Measurements from ENCODE around the gene ST6GALNAC3.
"Not testable (repeated sequence)": the region's sequence is repeated elsewhere in the genome, so short reads cannot be mapped to it uniquely, and the experiment has no call there.

ST6GALNAC3 gene

DNA sequence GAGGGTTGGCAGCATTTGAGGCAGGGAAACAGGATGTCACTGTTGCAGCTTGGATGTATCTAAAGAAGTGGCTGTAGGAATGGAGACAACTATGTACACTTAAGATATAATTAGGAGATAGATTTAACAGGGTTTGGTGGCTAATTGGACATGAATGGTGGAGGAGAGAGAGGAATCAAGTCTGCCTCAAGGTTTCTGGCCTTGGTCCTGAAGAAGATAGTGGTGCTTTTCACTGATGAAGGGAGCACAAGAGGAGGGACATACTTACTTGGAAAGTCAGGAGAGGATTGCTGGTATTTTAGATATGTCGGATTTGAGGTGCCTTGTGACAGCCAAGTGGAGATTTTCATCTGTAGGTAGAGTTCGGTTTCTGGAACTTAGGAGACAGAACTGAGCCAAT lies 123.9 kb downstream of the ST6GALNAC3 start:
- no peak for DNase-seq (ENCODE audit: low spot score)

DNA sequence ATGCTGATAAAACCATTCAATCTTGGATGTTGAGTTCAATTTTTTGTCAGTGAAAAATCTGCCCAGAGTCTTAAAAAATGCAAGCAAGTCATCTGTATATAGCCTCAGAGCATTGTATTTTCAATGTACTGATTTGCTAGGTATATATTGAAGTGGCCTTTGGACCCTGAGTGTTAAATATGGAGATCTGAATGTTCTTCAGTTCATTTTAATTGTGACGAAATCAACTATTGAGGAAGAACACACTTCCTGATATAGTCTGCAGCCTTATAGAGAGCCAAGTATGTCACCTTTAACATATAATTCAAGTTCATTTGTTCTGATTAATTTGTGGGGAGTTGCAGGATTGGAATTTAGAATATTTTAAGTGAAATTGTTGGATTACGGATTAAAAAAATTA lies 128.1 kb downstream of the ST6GALNAC3 start:
- no peak for DNase-seq (ENCODE audit: low spot score)

DNA sequence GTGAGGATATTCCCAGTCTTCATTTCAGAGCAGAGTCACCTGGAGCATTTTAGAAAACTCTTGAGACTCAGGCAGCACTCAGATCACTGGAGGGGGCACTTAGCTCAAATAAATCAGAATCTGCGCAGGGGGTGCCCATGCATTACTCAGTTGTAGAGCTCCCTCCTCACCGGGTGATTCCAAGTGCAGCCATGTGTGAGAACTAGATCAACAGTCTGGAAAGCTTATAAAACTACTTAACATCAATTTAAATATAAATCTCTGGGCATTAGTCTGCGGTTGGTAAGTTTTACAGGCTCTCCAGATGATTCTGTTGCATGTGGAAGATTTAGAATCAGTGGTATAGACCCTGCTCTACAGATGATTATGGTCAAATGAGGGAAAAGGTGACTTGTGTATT lies 128.6 kb downstream of the ST6GALNAC3 start:
- no peak for DNase-seq (ENCODE audit: low spot score)

DNA sequence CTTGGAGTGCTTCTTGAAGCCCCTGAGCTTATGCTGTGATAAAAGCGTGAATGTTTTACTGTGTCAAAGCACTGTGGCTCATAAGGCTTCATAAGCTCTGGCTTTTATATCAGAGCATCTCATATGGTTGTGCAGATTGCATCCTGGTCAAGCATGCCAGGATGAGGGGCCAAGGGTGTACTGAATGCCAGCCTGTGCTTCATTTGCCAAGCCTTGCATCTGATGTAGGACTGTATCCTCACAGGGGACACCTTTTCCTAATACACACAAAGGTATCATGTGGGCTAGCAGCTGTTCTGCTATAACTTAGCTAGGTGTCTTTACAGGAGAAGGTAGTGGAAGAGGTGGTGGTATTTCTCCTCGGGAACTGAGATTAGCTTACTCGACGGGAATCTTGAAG lies 134.7 kb downstream of the ST6GALNAC3 start:
- no peak for DNase-seq (ENCODE audit: low spot score)

DNA sequence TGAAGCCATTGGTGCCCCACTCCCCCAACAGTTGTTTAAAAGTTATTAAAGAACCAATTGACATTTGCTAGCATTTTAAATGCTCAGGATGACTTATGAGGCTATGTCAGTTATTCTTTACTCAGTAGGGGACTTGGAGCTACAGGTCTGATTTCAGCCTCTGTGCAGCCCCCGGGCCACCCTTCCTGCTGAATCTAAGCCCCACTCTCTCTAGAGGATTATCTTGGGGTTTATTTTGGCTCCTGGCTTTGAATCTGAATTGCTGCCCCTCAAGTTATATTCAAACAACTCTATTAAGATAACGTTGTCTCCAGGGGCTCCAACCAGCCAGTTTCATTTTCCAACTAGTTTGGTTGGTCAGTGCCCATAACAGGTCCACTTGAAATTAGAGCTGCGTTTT lies 135.1 kb downstream of the ST6GALNAC3 start:
- no peak for DNase-seq (ENCODE audit: low spot score)

DNA sequence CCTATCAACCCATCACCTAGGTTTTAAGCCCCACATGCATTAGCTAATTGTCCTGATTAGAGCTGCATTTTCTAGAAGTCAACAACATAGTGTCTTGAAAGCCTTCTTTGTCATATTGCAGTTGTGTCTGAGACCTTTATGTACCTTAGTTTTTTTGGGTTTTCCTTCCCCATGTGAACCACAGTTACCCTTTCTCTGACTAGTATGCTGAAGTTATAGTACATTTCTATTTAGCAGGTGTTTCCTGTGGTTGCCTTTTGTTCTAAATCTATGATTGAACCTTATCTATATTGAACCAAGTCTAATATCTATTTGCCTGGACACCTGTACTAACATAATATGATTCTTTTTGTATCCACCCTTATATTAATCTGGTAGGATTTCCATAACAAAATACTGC lies 135.6 kb downstream of the ST6GALNAC3 start:
- DNase-seq (ENCODE audit: low spot score): no peak

DNA sequence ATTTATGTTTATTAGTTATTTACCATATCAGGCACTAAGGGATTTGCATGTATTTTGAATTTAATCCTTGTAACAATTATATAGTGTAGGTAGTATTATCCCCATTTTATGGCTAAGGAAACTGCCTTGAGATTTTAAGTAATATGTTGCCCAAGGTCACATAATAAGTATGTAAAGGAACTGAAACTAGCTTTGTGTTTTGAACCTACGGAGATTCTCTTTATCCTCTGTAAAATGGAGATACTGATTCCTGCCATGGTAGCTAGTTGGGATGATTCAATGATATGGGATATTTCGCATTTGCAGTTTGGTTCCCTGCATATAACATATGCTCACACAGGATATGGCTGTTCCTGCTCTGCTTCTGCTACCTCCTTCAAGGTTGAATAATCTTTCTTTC lies 144.3 kb downstream of the ST6GALNAC3 start:
- DNase-seq (ENCODE audit: low spot score): no peak

DNA sequence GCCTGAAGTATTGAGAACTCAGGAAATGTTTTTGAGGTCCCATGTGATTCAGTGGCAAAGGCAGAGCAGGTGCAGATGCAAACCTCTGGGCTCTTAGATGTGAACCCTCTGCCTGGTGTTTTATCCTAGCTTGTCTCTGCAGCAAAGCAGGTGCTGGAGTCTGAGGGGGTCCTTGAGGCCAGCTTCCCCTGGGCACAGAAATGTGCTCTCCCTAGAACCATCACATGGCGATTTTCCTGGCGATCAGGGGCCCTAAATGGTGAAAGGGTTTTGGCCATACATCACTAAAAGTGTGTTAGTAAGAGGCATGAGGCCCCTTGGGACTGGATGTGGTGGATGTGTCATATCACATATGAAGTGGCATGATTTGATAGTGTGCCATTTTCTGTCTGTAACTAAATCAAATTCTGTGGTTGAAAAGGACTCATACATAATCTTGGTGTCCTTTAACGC lies 144.8 kb downstream of the ST6GALNAC3 start:
- DNase-seq (ENCODE audit: low spot score): no peak

DNA sequence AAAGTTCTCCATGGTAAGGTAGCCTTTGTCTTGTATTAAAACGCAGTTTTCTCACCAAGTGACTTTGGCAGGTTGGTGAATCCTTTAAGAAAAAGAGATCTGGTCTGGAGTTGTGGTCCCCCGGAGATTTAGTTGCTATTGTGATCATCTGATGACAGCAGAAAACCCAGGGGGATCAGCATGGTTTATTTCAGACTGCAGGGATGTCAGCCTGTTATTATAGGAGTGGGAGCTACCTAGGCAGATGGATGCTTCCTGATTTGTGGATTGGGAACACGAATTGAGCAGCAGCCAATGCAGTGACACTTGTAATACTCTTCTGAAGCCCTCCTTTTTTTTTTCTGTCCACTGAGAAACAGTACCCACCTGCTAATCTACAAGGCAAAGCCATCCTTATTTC lies 150.2 kb downstream of the ST6GALNAC3 start:
- no peak for DNase-seq (ENCODE audit: low spot score)

DNA sequence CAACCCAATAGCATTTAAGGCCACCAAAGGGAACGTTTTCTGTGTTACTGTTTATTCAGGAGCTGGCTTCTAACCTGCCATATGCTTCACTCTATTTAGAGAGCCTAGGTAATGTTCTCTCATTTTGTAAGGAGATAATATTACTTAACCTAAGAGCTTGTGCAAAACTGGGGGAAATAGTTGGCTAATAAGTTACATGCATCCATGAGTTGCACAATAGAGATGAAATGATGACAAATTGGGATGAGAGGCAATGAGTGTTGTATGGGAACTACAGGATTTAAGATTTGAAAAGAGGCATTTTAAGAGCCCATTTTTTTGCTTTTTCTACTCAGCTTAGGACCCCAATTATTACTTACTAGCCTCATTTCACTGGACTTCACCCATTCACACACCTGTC lies 151.0 kb downstream of the ST6GALNAC3 start:
- DNase-seq (ENCODE audit: low spot score): no peak

DNA sequence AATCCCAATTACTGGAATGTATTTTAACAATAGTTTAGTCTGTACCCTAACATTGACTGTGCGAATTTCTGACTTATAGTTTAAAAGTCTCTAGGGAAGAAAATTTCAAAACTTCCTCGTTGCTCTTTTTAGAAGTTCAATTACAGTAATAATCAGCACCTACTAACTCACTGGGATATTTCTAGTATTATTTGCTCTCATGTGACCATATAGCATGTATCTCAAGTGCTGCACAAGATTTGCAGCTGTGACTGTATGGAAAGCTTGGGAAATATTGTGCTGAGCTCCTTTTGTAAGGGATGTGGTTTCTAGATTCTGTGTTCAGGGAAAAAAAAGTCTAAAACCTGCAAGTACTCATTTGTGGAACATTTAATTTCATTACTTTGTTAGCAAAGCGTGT lies 153.1 kb downstream of the ST6GALNAC3 start:
- no peak for DNase-seq (ENCODE audit: low spot score)

DNA sequence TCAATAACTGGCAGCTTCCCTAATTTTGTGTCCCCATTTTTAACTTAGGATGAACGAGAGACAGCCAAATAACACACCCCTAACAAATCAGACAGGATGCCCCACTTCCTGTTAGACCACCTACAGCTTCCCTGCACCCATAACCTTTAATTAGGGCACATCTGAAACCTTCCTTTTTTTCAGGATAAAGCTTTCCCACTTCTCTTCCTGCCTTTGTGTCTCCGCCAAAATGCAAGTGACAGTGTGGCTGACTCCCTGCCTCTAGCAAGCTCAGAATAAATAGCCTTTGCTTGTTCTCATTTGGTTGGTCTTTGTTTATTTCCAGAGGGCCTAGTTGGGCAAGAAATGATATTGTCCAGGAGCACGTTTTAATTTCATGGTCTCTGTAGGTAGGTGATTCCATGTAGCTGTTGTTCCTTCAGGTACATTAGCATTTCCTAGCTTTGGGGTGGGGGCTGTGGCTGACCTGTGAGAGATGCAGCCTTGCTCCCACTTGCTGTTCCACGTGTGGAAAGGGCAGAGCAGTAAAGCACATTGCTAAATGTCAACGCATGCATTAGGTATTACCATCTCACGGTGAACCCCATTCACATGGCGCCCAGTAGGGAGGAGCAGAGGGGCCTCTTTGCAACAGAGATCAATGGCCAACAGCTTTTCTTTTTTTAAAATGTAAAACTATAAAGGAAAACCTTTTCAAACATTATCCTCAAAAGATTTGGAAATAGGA lies 154.9 kb downstream of the ST6GALNAC3 start:
- no peak for DNase-seq (ENCODE audit: low spot score)

DNA sequence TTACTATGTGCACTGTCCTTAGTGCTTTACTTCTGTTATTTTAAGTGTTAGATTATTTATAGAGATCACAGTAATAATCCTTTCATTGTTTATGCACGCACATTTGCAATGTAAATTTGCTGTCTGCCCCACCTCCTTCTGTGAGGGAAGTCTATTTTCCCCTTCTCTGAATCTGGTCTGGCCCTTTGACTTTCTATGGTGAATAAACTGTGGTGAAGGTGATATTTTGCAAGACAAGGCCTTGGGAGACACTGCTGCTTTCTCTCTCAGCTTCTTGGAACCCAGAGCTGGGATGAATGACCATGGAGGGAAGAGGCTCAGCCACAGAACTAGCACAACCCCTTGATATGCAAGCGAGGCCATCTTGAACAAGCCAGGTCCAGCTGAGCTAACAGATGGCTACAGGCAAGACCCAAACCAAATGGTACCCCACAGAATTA lies 156.3 kb downstream of the ST6GALNAC3 start:
- no peak for DNase-seq (ENCODE audit: low spot score)

DNA sequence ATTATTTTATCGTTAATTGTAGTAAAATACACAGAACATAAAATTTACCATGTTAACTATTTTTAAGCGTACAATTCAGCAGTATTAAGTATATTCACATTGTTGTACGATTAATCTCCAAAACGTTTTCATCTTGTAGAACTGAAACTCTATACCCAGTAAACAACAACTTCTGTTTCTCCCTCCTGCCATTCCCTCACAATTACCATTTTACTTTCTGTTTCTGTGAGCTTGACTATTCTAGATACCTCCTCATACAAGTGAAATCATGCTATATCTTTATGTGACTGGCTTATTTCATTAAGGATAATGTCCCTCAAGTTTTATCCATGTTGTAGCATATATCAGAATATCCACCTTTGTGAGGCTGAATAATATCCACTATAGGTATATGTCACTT lies 156.8 kb downstream of the ST6GALNAC3 start:
- DNase-seq (ENCODE audit: low spot score): no peak

DNA sequence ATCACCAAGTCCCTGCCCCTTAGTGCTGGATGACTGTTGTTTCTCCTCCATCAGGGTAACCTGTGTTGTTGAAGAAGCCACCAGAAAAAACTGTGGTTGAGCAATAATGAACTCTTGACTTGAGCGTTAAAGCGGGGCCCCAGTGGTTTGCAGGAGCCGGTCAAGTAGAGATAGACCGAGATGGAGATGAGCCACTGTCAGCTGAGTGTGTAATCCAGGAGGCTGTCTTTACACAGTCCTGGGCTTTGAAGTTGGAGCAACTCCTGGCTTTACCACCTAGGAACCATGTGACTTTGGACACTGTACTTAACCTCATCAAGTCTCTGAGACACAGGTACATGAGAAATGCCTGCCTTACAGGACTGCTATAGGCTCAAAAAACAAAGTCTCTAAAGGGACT lies 158.1 kb downstream of the ST6GALNAC3 start:
- DNase-seq (ENCODE audit: low spot score): no peak

DNA sequence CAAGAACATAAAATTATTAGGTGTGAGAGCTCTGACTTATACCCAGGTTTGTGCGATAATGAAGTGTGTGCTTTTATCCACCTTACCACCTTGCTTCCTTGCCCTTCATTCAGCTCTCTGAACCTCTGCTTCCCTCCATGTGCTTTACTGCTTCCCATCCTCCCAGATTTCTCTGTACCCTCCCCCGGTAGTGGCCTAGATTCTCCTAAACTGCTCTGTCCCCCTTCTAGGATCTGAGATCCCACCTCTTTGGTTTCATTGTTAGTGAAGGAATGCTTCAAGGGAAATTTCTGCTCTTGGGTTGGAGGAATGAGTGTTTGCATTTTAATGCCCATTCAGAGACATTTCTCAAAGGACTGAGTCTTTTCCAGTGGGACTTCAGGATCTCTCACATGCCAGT lies 159.5 kb downstream of the ST6GALNAC3 start:
- no peak for DNase-seq (ENCODE audit: low spot score)

DNA sequence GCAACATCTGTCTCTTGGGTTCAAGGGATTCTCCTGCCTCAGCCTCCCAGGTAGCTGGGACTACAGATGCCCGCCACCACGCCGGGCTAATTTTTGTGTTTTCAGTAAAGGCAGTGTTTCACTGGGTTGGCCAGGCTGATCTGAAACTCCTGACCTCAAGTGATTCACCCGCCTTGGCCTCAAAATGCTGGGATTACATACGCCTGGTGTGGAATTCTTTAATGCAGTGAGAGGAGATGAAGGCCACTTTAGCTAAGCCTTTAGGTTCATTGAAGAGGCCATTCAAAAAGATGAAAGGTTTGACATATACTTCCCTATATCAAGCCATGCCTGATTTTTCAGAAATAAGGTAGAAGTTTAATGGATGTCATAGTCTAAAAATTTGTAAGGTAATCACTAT lies 162.7 kb downstream of the ST6GALNAC3 start:
- no peak for DNase-seq (ENCODE audit: low spot score)

DNA sequence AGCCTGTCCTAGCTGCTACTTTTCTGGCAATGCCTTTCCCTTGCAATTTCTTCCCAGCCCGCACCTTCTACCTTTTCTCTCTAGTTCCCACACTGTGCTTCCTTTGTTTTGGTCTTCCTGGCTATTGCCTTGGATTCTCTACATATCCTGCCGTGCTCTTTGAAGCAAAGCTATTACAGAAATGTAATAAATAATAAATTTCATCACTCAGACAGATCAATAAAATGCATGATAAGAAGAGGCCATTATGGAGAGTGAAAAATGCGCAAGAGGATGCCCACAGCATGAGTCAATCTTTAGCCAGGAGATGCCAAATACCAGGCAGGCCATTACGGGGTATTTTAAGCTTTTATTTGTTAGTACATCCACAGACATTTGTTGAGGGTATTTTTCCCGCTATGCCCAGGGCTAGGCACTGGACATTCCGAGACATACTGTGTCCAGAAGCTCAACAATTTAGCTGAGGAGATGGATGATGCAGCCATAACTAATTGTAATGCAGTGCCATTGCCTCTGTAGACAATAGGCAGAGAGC lies 163.6 kb downstream of the ST6GALNAC3 start:
- no peak for DNase-seq (ENCODE audit: low spot score)

DNA sequence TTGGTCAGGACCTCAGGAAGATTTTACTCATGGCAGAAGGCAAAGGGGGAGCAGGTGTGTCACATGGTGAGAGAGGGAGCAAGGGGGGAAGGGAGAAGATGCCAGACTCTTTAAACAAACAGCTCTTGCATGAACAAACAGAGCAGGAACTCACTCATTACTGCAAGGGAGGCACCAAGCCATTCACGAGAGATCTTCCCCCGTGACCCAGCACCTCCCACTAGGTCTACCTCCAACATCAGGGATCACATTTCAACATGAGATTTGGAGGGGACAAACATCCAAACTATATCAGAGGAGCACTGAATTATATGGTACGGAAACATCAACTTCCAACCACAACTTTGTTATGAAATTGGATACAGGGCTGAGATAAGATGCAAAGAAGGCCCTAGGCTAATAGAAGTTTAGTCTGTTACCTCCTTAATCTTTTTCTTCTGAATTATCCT lies 164.9 kb downstream of the ST6GALNAC3 start:
- DNase-seq (ENCODE audit: low spot score): no peak

DNA sequence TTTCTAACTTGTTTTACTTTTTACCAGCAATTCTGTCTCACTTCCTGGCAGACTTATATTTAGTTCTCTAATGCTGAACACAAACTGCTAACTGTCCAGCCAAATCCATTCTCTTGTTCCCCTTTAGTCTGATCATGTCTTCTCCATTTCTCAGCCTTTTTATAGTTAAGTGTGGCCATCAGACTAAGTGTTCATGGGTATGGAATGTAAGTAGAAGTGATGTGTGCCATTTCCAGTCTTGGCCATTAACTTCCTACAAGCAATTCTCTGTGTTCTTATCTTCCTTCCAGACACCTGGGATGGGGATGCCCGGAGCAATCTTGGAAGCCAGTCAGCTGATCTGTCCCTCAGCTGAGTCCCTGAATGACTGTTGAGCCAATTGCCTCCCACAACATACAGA lies 165.8 kb downstream of the ST6GALNAC3 start:
- DNase-seq (ENCODE audit: low spot score): no peak

DNA sequence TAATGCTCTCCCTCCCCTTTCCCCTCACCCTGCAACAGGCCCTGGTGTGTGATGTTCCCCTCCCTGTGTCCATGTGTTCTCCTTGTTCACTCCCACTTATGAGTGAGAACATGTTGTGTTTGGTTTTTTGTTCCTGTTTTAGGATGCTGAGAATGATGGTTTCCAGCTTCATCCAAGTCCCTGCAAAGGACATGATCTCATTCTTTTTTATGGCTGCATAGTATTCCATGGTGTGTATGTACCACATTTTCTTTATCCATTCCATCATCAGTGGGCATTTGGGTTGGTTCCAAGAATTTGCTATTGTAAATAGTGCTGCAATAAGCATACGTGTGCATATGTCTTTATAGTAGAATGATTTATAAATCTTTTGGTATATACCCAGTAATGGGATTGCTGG lies 168.0 kb downstream of the ST6GALNAC3 start:
- not testable (repeated sequence) for DNase-seq (ENCODE audit: low spot score)

DNA sequence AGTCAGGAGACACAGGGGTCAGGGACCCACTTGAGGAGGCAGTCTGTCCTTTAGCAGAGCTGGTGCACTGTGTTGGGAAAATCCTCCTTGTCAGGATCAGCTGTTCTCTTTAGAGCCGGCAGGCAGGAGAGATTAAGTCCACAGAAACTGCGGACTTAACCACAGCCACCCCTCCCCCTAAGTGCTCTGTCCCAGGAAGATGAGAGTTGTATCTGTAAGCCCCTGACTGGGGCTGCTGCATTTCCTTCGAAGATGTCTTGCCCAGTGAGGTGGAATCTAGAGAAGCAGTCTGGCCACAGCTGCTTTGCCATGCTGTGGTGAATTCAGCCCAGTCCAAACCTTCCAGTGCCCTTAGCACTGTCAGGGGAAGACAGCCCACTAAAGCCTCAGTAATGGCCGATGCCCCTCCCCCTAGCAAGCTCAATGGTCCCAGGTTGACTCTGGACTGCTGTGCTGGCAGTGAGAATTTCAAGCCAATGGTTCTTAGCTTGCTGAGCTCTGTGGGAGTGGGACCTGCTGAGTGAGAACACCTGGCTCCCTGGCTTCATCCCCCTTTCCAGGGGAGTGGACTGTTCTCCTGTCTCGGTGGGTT lies 172.8 kb downstream of the ST6GALNAC3 start:
- DNase-seq (ENCODE audit: low spot score): peak; percentile 69

DNA sequence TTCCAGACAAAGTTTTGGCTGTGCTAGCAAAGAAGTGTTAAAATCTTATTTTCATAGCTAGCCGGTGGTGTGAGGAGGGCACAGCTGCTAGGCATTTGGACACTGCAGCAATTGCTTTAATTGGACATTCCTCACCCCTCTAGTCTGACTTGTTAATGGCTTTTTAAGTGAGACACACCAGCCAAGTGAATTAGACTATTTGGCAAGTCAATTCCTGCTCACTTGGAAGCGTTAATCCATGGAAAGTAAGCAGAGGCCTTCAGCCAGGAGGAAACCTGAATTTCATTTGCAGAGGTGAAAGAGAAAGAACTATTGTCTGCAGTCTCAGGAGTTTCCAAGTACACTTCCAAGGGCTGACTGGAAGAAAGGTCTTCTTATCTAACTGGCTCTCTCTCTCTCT lies 175.7 kb downstream of the ST6GALNAC3 start:
- DNase-seq (ENCODE audit: low spot score): no peak

DNA sequence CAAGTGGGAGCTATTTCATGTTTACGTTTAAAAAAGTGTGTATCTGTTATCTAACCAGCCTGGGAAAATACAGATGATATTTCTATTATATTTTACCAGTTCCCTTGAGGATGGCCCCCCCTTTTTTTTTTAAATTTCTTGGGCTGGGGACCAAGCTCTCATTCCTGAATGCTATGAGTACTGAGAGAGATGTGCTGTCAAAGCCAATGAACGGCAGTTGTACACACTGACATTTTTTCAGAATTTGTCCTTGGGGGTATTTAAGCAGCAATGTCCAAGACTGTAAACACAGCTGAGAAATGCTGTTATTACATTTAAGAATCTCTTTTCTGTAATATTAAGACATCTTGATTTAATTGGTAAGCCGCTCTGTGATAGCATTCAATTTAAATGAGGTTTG lies 177.9 kb downstream of the ST6GALNAC3 start:
- DNase-seq (ENCODE audit: low spot score): no peak

Data from ecto neural progenitor cell (in vitro differentiated cells).